ENCODE measurements around the gene ZNF677. TPM values are rescaled to one million over a fixed set of nuclear protein-coding genes. Genes with fewer than 3 reads are reported as not detected.

The ZNF677 gene
- 4.6 and 9.9 TPM in 2 replicates for total RNA-seq

GRCh38 chr19:53254411-53255341 is at the start of gene ZNF677:
ZNF677 (minus strand) TSS chr19:53254873; CDS start chr19:53251550, 3,323 bp downstream.

DNA sequence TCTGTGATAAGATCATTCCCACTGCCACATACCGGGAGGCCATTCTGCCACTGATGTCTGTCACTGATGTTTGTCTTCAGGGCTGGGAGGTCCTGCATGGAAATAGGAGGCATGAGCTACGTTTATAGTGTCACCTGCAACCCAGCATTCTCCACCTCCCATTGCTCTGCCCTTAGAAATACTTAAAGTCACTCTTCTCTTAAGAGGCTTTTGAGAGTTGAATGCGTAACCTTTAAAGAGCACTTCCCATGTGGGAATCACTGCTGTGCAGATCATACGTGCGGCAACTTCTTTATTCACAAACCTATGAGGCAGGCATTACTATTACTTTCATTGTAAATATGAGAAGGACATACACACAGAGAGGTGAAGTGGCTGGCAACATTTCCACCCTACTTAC is 12.9 kb upstream of the ZNF677 start, which contains the start of gene VN1R4:
TSS of gene VN1R4 (minus strand) at position 101 of the 400 bp plus-strand sequence. CDS start at position 43, 58 bp downstream.

DNA sequence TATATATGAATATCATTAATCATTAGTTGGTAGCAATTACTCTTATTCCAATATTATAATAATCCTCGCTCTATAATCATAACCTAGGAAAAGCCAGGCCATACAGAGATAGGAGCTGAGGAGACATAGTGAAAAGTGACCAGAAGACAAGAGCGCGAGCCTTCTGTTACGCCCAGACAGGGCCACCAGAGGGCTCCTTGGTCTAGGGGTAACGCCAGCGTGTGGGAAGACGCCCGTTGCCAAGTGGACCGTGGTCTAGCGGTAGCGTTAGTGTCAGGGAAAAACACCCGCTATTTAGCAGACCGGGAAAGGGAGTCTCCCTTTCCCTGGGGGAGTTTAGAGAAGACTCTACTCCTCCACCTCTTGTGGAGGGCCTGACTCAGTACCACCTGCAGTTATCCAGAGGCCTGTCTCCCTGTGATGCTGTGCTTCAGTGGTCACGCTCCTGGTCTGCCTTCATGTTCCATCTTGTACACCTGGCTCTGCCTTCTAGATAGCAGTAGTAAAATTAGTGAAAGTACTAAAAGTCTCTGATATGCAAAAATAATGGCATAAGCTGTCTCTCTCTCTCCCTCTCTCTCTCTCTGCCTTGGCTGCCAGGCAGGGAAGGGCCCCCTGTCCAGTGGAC is 3.2 kb upstream of the ZNF677 start, which contains the start of gene VN1R2:
TSS of gene VN1R2 (plus strand) at position 578 of the 628 bp plus-strand sequence. CDS start 84 bp downstream, outside the sequence.

DNA sequence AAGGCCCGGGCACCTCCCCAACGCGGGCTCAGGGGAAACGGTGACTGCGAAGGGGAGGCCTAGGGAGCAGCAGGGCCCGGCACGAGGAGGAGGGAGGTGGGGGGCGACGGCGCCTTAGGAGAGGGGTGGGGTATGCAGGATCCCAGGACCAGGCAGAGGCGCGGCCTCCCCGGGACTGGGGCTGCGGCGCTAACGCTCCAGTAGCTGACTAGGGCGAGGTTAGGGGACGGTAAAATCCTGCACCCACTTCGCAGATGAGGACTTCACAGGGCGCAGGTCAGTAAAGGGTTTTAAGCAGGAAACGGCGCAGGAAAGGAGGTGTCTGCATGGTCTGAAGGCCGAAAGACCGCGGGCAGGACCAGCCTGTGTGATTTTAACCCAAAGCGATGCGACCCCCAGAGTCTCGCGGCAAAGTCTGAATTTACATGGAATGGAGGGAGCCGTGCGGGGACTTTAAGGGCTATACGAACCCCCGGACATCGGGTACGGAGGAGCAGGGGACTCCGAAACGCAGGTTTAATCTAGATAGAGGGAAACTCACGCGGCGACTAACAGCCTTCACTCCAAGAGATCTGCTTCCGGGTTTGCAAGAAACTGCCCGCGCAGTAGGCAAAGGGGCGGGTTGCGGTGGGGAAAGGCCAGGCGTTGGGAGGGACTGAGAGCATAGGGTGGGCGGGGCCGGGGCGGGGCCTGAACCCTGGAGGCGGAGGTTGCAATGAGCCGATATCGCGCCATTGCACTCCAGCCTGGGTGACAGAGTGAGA is 61.7 kb downstream of the ZNF677 start, which contains the start of gene ZNF665:
TSS of gene ZNF665 (minus strand) at position 588 of the 764 bp plus-strand sequence. CDS start 10,460 bp downstream, outside the sequence.

Other genes with a start within 250 kb of the ZNF677 start
- not detected in 2 replicates for gene ERVV-1, start 241.0 kb downstream of the ZNF677 start, total RNA-seq
- not detected in 2 replicates for gene ERVV-2, start 210.1 kb downstream of the ZNF677 start, total RNA-seq
- gene ZNF160, start 151.5 kb downstream of the ZNF677 start, total RNA-seq = 8.3 and 17.1 TPM in 2 replicates
- gene ZNF415, start 122.0 kb downstream of the ZNF677 start, total RNA-seq = 0.98 and 2.2 TPM in 2 replicates
- 3.6 and 5.6 TPM in 2 replicates for gene ZNF347, start 95.8 kb downstream of the ZNF677 start, total RNA-seq
- gene ZNF665, start 61.5 kb downstream of the ZNF677 start, total RNA-seq = 0.76 and 1.8 TPM in 2 replicates
- gene VN1R2, start 3.4 kb upstream of the ZNF677 start, total RNA-seq = not detected in 2 replicates
- not detected in 2 replicates for gene VN1R4, start 12.8 kb upstream of the ZNF677 start, total RNA-seq
- 2.4 and 3.3 TPM in 2 replicates for gene ZNF845, start 78.9 kb upstream of the ZNF677 start, total RNA-seq
- 2.0 and 3.2 TPM in 2 replicates for gene ZNF525, start 110.8 kb upstream of the ZNF677 start, total RNA-seq
- 4.1 and 5.9 TPM in 2 replicates for gene ZNF765, start 140.3 kb upstream of the ZNF677 start, total RNA-seq
- 4.1 and 6.3 TPM in 2 replicates for gene ZNF761, start 177.1 kb upstream of the ZNF677 start, total RNA-seq
- 1.8 and 1.9 TPM in 2 replicates for gene ZNF813, start 212.9 kb upstream of the ZNF677 start, total RNA-seq

Data from mesangial cell (primary cell).